Spleen (tissue), 11 donors: Measurements from ENCODE around the gene GPBAR1. TPM values are rescaled to one million over a fixed set of nuclear protein-coding genes. Genes with fewer than 3 reads are reported as not detected.
A peak's percentile ranks its signal among the peaks of the same experiment; 100 is the strongest.

ENCODE experiments used
- DNase-seq: peaks from one replicate; pipeline ENCODE4 v3.0.0-alpha.2; 2020
- H3K27ac ChIP-seq, 8 donors: fragments of 200-600 bp; sonication (generic) in 7 of 8; 1 replicate in 4 of 8; 2 replicates in 4 of 8; pipeline versions ENCODE4 v1.5.0 to v1.8.0; 2016 to 2021; ENCODE audit warnings: inconsistent platforms in 4 of 8, mild to moderate bottlenecking in 4 of 8, moderate library complexity in 1 of 8
- H3K27me3 ChIP-seq, 7 donors: fragments of 200-600 bp; sonication (generic) in 6 of 7; replicated peaks in 1 of 7; 1 replicate in 4 of 7; 2 replicates in 3 of 7; pipeline versions ENCODE4 v1.5.0 to v1.8.0; 2016 to 2021; ENCODE audit warnings: inconsistent platforms in 3 of 7, mild to moderate bottlenecking in 1 of 7
- H3K36me3 ChIP-seq, 6 donors: fragments of 200-600 bp; sonication (generic) in 5 of 6; 1 replicate in 4 of 6; 2 replicates in 2 of 6; pipeline versions ENCODE4 v1.5.0 to v1.8.0; 2016 to 2021; ENCODE audit warnings: inconsistent platforms in 2 of 6
- H3K4me1 ChIP-seq, 6 donors: fragments of 200-600 bp; sonication (generic) in 5 of 6; 1 replicate in 3 of 6; 2 replicates in 3 of 6; pipeline versions ENCODE4 v1.5.0 to v1.8.0; 2016 to 2021; ENCODE audit warnings: inconsistent platforms in 3 of 6
- H3K4me3 ChIP-seq, 8 donors: fragments of 200-600 bp; sonication (generic) in 7 of 8; 1 replicate in 4 of 8; 2 replicates in 4 of 8; pipeline versions ENCODE4 v1.5.0 to v1.8.0; 2016 to 2021; ENCODE audit warnings: inconsistent platforms in 4 of 8, mild to moderate bottlenecking in 4 of 8, moderate library complexity in 2 of 8
- H3K9me3 ChIP-seq, 8 donors: fragments of 200-600 bp; sonication (generic) in 7 of 8; 1 replicate in 4 of 8; 2 replicates in 4 of 8; pipeline versions ENCODE4 v1.5.0 to v1.8.0; 2016 to 2021; ENCODE audit warnings: inconsistent platforms in 4 of 8
- POLR2A ChIP-seq, 3 donors: fragments of 450-650 bp; IDR thresholded peaks; one replicate each; pipeline ENCODE4 v1.5.1; 2017; ENCODE audit warnings: antibody characterized with exemption in 3 of 3, mild to moderate bottlenecking in 1 of 3
- POLR2AphosphoS5 ChIP-seq, 3 donors: sonication (generic); formaldehyde crosslinking; IDR thresholded peaks; one replicate each; pipeline ENCODE4 v1.5.1; 2017; ENCODE audit warnings: antibody characterized with exemption in 3 of 3
- WGBS, 5 donors: extraction: QIAGEN DNeasy Blood & Tissue Kit in 3 of 5; methylation state at CpG; one replicate each; pipeline versions ENCODE4 v1.1.5 to v1.1.7; 2013 to 2018; 5-methylcytosine and 5-hydroxymethylcytosine counted together
- intact Hi-C: fragments of 100-400 bp; cut with DNase I; formaldehyde crosslinking; loops from one replicate; pipeline ENCODE4 v1.15.0; 2023; ENCODE audit warnings: low total_unique reads
- polyA plus RNA-seq, 3 donors: library from polyadenylated mRNA; stranded (reverse); fragments of 200-250 nt; gene quantifications; one replicate each; pipeline ENCODE4 v1.2.1, GENCODE V29; 2013
- total RNA-seq, 7 donors: library from RNA; depleted of rRNA in 3 of 7; stranded (reverse); fragments of >200 nt in 3 of 7; fragmentation: NEBNext Ultra II Directional in 4 of 7; extraction: Animal tissue kit (Norgen Biotek cat#: 25700) in 4 of 7; gene quantifications; one replicate each; pipeline versions ENCODE4 v1.1.0 to v1.2.1, GENCODE V29; 2016 to 2021
- TF ChIP-seq, protein P1 (sequence below), 11 experiments: fragments of 200-600 bp in 7 of 11; fragments of 450-650 bp in 4 of 11; sonication (generic) in 4 of 11; IDR thresholded peaks in 8 of 11; conservative IDR thresholded peaks in 3 of 11; 1 replicate in 7 of 11; 2 replicates in 4 of 11; pipeline versions ENCODE4 v1.4.0 to v1.8.0; 2016 to 2021; ENCODE audit warnings: antibody characterized with exemption in 11 of 11, inconsistent platforms in 4 of 11, mild to moderate bottlenecking in 1 of 11
- donor health status: healthy with polysubstance abuse.
- donor health status: DM: no; HTN: no; CAD: no; lungs with moderate emphysema.
- donor health status: DM: no; HTN: no; CAD: no.
- donor health status: Bipolar disorder and iron deficiency.
- donor health status: healthy.
- donor health status: DM: no; HTN: no; CAD: no.
- donor health status: DM: yes; HTN: yes; CAD: no.

GPBAR1 gene
- total and polyA plus RNA-seq, 10 donors = 1.4 to 13.9 (median 6.8) TPM

DNA sequence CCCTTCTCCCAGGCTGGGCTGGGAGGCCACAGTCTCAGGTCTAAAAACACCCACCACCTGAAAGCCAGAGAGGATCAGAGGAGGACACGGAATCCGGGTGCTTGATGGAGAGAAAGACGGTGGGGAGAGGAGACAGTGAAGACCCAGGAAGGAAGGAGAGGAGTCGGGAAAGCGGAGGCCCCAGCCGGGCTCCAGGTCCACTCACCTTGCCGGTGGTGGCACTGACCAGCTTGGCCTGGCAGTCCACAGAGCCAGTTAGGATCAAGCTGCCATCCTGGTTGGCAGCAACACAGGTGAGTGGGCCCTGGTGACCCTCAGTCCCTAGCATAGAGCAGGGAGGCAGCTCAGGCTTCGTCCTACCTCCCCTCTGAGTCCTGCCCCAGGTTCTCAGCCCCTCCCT, 4.8 kb downstream of the GPBAR1 start:
- Histone ChIP-seq H3K4me1 (peaks cover 11 to 84% (median 54%) of the 10 kb centered on the region in 6 donors), H3K36me3 (peaks cover 0 to 63% (median 49%) of the 10 kb centered on the region in 6 donors), H3K9me3 (no peaks in the 10 kb centered on the region), H3K4me3 (no peak overlapping the region), H3K27me3 (no peaks in the 10 kb centered on the region), H3K27ac (peak overlapping the region in 1 of 8 donors; percentile 82)
- TF ChIP-seq, protein P1, sequence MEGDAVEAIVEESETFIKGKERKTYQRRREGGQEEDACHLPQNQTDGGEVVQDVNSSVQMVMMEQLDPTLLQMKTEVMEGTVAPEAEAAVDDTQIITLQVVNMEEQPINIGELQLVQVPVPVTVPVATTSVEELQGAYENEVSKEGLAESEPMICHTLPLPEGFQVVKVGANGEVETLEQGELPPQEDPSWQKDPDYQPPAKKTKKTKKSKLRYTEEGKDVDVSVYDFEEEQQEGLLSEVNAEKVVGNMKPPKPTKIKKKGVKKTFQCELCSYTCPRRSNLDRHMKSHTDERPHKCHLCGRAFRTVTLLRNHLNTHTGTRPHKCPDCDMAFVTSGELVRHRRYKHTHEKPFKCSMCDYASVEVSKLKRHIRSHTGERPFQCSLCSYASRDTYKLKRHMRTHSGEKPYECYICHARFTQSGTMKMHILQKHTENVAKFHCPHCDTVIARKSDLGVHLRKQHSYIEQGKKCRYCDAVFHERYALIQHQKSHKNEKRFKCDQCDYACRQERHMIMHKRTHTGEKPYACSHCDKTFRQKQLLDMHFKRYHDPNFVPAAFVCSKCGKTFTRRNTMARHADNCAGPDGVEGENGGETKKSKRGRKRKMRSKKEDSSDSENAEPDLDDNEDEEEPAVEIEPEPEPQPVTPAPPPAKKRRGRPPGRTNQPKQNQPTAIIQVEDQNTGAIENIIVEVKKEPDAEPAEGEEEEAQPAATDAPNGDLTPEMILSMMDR (IDR thresholded peaks at IDR 0.05 in 8 of 11, conservative IDR thresholded peaks at IDR 0.05 in 3 of 11) = no peak
- no peak for TF ChIP-seq POLR2A (IDR thresholded peaks at IDR 0.05)
- no peak for TF ChIP-seq POLR2AphosphoS5 (IDR thresholded peaks at IDR 0.05)
- WGBS, 5 donors = 85 to 96% (median 91%) methylated on average over 6 to 8 of the region's 8 CpGs
- intact Hi-C loops = no loop called here
- peak; percentile 71 for DNase-seq

DNA sequence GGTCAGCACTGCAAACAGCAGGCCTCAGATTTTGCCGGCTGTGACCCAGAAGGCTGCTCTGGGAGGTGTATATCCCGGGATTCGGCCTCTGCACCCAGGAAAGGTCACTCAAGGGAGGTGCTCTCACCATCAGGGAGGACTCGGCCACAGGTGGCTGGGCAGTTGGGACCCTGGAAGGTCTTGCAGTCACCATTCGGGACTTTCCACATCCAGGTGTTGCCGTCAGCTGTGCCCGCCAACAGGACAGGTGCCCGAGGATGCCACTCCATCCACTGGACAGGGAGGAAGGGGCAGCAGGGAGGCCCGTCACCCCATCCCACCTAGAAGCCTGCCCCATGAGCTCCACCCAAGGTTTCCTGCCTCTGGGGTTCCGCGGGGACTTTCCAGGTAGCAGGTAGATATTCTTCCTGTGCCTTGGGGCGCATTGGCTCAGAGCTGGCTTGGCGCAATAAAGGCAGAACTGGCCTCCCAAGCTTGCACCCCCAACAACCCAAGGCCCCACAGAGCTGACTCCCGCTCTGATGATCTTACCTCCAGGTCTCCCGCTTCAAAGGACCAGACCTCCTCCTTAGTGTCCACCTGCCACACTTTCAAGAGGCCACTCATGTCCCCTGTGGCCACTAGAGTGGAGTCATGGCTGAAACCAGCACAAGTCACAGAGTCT, 5.6 kb downstream of the GPBAR1 start:
- 92 to 96% (median 93%) methylated on average over 11 to 15 of the region's 15 CpGs for WGBS, 5 donors
- TF ChIP-seq, protein P1 (IDR thresholded peaks at IDR 0.05 in 8 of 11, conservative IDR thresholded peaks at IDR 0.05 in 3 of 11) = no peak
- peak in 1 of 3 donors; percentile 10 for TF ChIP-seq POLR2AphosphoS5 (IDR thresholded peaks at IDR 0.05)
- H3K27ac ChIP-seq = no peak overlapping the region
- no peak overlapping the region for H3K4me3 ChIP-seq
- H3K9me3 ChIP-seq = no peaks in the 10 kb centered on the region
- DNase-seq = peak; percentile 73
- no peaks in the 10 kb centered on the region for H3K27me3 ChIP-seq
- intact Hi-C loops = no loop called here
- H3K36me3 ChIP-seq = peaks cover 0 to 63% (median 49%) of the 10 kb centered on the region in 6 donors
- peaks cover 19 to 84% (median 54%) of the 10 kb centered on the region in 6 donors for H3K4me1 ChIP-seq

GRCh38 chr2:218267259-218267658, 6.4 kb downstream of the GPBAR1 start:
- Histone ChIP-seq H3K4me3 (no peak overlapping the region), H3K9me3 (no peaks in the 10 kb centered on the region), H3K27ac (no peak overlapping the region), H3K27me3 (no peaks in the 10 kb centered on the region), H3K36me3 (peaks cover 0 to 65% (median 53%) of the 10 kb centered on the region in 6 donors), H3K4me1 (peaks cover 27 to 84% (median 54%) of the 10 kb centered on the region in 6 donors)
- peak; percentile 64 for DNase-seq
- 94 to 99% (median 97%) methylated on average over 6 of the region's 6 CpGs for WGBS, 5 donors
- intact Hi-C loops = no loop called here
- TF ChIP-seq POLR2AphosphoS5 (IDR thresholded peaks at IDR 0.05) (no peak), POLR2A (IDR thresholded peaks at IDR 0.05) (no peak)
- TF ChIP-seq, protein P1 (IDR thresholded peaks at IDR 0.05 in 8 of 11, conservative IDR thresholded peaks at IDR 0.05 in 3 of 11) = no peak

DNA sequence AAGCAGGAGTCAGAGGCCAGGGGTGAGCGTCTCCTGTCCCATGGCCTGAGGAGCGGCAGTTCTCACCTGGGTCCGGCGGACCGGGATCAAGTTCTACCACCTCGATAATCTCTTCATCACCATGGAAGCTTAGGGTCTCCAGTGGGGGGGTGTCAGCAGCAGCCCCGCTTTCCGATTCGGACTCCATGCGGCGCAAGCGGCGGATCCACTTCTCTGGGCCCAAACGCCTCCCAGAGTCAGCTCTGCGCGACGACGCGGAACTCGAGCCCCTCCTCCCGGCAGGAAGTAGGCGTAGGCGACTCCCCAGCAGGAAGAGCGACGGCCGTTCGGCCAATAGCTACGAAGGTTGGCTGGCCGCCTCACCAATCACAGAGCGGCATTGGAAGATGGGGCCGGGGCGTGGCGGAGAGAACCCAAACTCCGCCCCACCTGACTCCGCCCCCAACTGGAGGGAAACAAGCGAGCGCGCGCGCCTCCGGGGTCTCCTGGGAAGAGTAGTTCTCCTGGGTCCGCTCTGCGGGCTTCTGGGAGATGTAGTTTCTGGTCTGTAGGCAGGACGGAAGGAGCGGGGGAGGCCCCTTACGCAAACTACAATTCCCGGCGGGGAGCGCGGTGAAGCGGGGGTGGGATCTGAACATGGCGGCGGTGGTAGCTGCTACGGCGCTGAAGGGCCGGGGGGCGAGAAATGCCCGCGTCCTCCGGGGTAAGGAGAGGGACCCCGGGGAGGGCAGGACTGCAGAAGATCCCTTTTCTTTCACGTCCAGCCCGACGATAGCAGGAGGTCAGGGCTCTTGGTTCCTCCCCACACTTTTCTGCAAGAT, 9.3 kb downstream of the GPBAR1 start, which contains the start of the genes AAMP and PNKD:
TSS of gene AAMP (minus strand) at position 238 of the 821 bp plus-strand sequence. CDS start at position 187, 51 bp downstream.
TSS of gene PNKD (plus strand) at position 620 of the 821 bp plus-strand sequence. CDS start at position 637, 17 bp downstream.
- 0 to 1% (median 0%) methylated on average over 34 to 64 of the region's 64 CpGs for WGBS, 5 donors
- DNase-seq = peak; percentile 100
- peaks cover 0 to 65% (median 44%) of the 10 kb centered on the region in 6 donors for H3K36me3 ChIP-seq
- intact Hi-C loops = no loop called here
- H3K27ac ChIP-seq = peak within 1 kb of the TSS; percentile 57 to 90 (median 85)
- peaks cover 34 to 84% (median 55%) of the 10 kb centered on the region in 6 donors for H3K4me1 ChIP-seq
- peak within 1 kb of the TSS; percentile 78 to 99 (median 91) for H3K4me3 ChIP-seq
- H3K27me3 ChIP-seq = no peaks in the 10 kb centered on the region
- no peaks in the 10 kb centered on the region for H3K9me3 ChIP-seq
- peak in 2 of 3 donors; percentile 6 to 48 for TF ChIP-seq POLR2A (IDR thresholded peaks at IDR 0.05)
- TF ChIP-seq, protein P1 (IDR thresholded peaks at IDR 0.05 in 8 of 11, conservative IDR thresholded peaks at IDR 0.05 in 3 of 11) = peak in 6 of 11 experiments; percentile 30 to 66 (median 52)
- peak; percentile 91 to 94 (median 93) for TF ChIP-seq POLR2AphosphoS5 (IDR thresholded peaks at IDR 0.05)
